ENCODE data around the gene PTPRCAP.

Gene PTPRCAP

GRCh38 chr11:67415501-67416304, 21.8 kb downstream of the PTPRCAP start, which contains the start of gene CARNS1:
Gene CARNS1 (plus strand): TSS chr11:67415678. CDS start chr11:67416200, 522 bp downstream.
- DNase-seq: no peak
- Histone ChIP-seq H3K27me3 (replicated peaks in 2 of 5; ENCODE audit: control insufficient read depth in 4 of 5, insufficient read depth in 5 of 5, low read length in 4 of 5) (no peaks in the 10 kb centered on the region), H3K4me1 (ENCODE audit: control extremely low read depth in 1 of 4, control insufficient read depth in 4 of 4, insufficient read depth in 4 of 4, low read length in 3 of 4) (peaks cover 0 to 89% (median 85%) of the 10 kb centered on the region in 4 experiments), H3K9me3 (ENCODE audit: control extremely low read depth in 1 of 5, control insufficient read depth in 4 of 5, insufficient read depth in 2 of 5, low read depth in 1 of 5, low read length in 4 of 5) (no peaks in the 10 kb centered on the region), H3K4me3 (ENCODE audit: control insufficient read depth in 1 of 7, extremely low read depth in 1 of 7, insufficient read depth in 4 of 7, low read depth in 2 of 7, low read length in 6 of 7) (peak within 1 kb of the TSS in 5 of 7 experiments; percentile 27 to 77 (median 58)), H3K27ac (ENCODE audit: insufficient read depth in 1 of 2, low read depth in 1 of 2, low read length in 2 of 2, poor library complexity in 1 of 2, severe bottlenecking in 2 of 2) (no peak within 1 kb of the TSS), H3K36me3 (ENCODE audit: control insufficient read depth in 4 of 4, insufficient read depth in 4 of 4, low read length in 3 of 4) (no peaks in the 10 kb centered on the region)
- 8% methylated on average over 24 of the region's 67 CpGs for WGBS (ENCODE audit: insufficient coverage)
- ChIA-PET POLR2A (no interaction called here), CTCF (interaction anchor here (1.0 to 6.4 kb wide), 2 partner anchors 13 to 52 kb away, joined by 3 to 60 read pairs; partner anchors contain the start of genes PPP1CA and TBC1D10C)

GRCh38 chr11:67413266-67413849, 24.1 kb downstream of the PTPRCAP start:
- WGBS (ENCODE audit: insufficient coverage): 89% methylated on average over 1 of the region's 2 CpGs
- no peak overlapping the region for H3K27ac ChIP-seq (ENCODE audit: insufficient read depth in 1 of 2, low read depth in 1 of 2, low read length in 2 of 2, poor library complexity in 1 of 2, severe bottlenecking in 2 of 2)

GRCh38 chr11:67412495-67413179, 24.8 kb downstream of the PTPRCAP start:
- POLR2A ChIA-PET: interaction anchor here (2.2 kb wide), 1 partner anchor 8 kb away, joined by 6 read pairs; no protein-coding TSS in a partner anchor
- no peak overlapping the region for H3K4me3 ChIP-seq (ENCODE audit: control insufficient read depth in 1 of 7, extremely low read depth in 1 of 7, insufficient read depth in 4 of 7, low read depth in 2 of 7, low read length in 6 of 7)
- CTCF ChIA-PET: interaction anchor here (0.6 to 3.1 kb wide), 9 partner anchors 9 to 232 kb away, joined by 3 to 17 read pairs (median 4); partner anchors contain the start of genes PPP1CA and TBC1D10C
- no peak overlapping the region for H3K27ac ChIP-seq (ENCODE audit: insufficient read depth in 1 of 2, low read depth in 1 of 2, low read length in 2 of 2, poor library complexity in 1 of 2, severe bottlenecking in 2 of 2)
- peaks cover 8 to 89% (median 85%) of the 10 kb centered on the region in 4 experiments for H3K4me1 ChIP-seq (ENCODE audit: control extremely low read depth in 1 of 4, control insufficient read depth in 4 of 4, insufficient read depth in 4 of 4, low read length in 3 of 4)
- no peak for DNase-seq
- no peaks in the 10 kb centered on the region for H3K9me3 ChIP-seq (ENCODE audit: control extremely low read depth in 1 of 5, control insufficient read depth in 4 of 5, insufficient read depth in 2 of 5, low read depth in 1 of 5, low read length in 4 of 5)
- H3K36me3 ChIP-seq (ENCODE audit: control insufficient read depth in 4 of 4, insufficient read depth in 4 of 4, low read length in 3 of 4): peaks cover 0 to 10% (median under 1%) of the 10 kb centered on the region in 4 experiments
- H3K27me3 ChIP-seq (replicated peaks in 2 of 5; ENCODE audit: control insufficient read depth in 4 of 5, insufficient read depth in 5 of 5, low read length in 4 of 5): no peaks in the 10 kb centered on the region
- WGBS (ENCODE audit: insufficient coverage): 80% methylated on average over 7 of the region's 9 CpGs

More at GRCh38 chr11:67413266-67413849, 24.1 kb downstream of the PTPRCAP start:
- Histone ChIP-seq H3K9me3 (ENCODE audit: control extremely low read depth in 1 of 5, control insufficient read depth in 4 of 5, insufficient read depth in 2 of 5, low read depth in 1 of 5, low read length in 4 of 5) (no peaks in the 10 kb centered on the region), H3K36me3 (ENCODE audit: control insufficient read depth in 4 of 4, insufficient read depth in 4 of 4, low read length in 3 of 4) (peaks cover 0 to 3% (median 0%) of the 10 kb centered on the region in 4 experiments), H3K4me3 (ENCODE audit: control insufficient read depth in 1 of 7, extremely low read depth in 1 of 7, insufficient read depth in 4 of 7, low read depth in 2 of 7, low read length in 6 of 7) (no peak overlapping the region), H3K4me1 (ENCODE audit: control extremely low read depth in 1 of 4, control insufficient read depth in 4 of 4, insufficient read depth in 4 of 4, low read length in 3 of 4) (peaks cover 3 to 89% (median 85%) of the 10 kb centered on the region in 4 experiments), H3K27me3 (replicated peaks in 2 of 5; ENCODE audit: control insufficient read depth in 4 of 5, insufficient read depth in 5 of 5, low read length in 4 of 5) (no peaks in the 10 kb centered on the region)
- CTCF ChIA-PET: interaction anchor here (0.8 to 3.1 kb wide), 7 partner anchors 9 to 231 kb away, joined by 3 to 17 read pairs (median 3); partner anchors contain the start of genes PPP1CA and TBC1D10C
- peak in 2 of 3 donors; percentile 53 to 73 for DNase-seq
- POLR2A ChIA-PET: interaction anchor here (2.2 kb wide), 1 partner anchor 8 kb away, joined by 6 read pairs; no protein-coding TSS in a partner anchor

- WGBS (ENCODE audit: insufficient coverage): 97% methylated on average over 6 of the region's 7 CpGs
These were observed 25.7 kb downstream of the PTPRCAP start for GRCh38 chr11:67411785-67412152.

GRCh38 chr11:67410984-67411784, 26.3 kb downstream of the PTPRCAP start:
- ChIA-PET POLR2A (interaction anchor here (2.2 kb wide), 1 partner anchor 10 kb away, joined by 6 read pairs; no protein-coding TSS in a partner anchor), CTCF (interaction anchor here (1.0 to 1.5 kb wide), 2 partner anchors 9 to 12 kb away, joined by 4 to 6 read pairs; partner anchors contain the start of gene PPP1CA)
- Histone ChIP-seq H3K27ac (ENCODE audit: insufficient read depth in 1 of 2, low read depth in 1 of 2, low read length in 2 of 2, poor library complexity in 1 of 2, severe bottlenecking in 2 of 2) (no peak overlapping the region), H3K9me3 (ENCODE audit: control extremely low read depth in 1 of 5, control insufficient read depth in 4 of 5, insufficient read depth in 2 of 5, low read depth in 1 of 5, low read length in 4 of 5) (no peaks in the 10 kb centered on the region), H3K4me1 (ENCODE audit: control extremely low read depth in 1 of 4, control insufficient read depth in 4 of 4, insufficient read depth in 4 of 4, low read length in 3 of 4) (peaks cover 8 to 89% (median 85%) of the 10 kb centered on the region in 4 experiments), H3K36me3 (ENCODE audit: control insufficient read depth in 4 of 4, insufficient read depth in 4 of 4, low read length in 3 of 4) (peaks cover 0 to 24% (median 5%) of the 10 kb centered on the region in 4 experiments), H3K27me3 (replicated peaks in 2 of 5; ENCODE audit: control insufficient read depth in 4 of 5, insufficient read depth in 5 of 5, low read length in 4 of 5) (no peaks in the 10 kb centered on the region), H3K4me3 (ENCODE audit: control insufficient read depth in 1 of 7, extremely low read depth in 1 of 7, insufficient read depth in 4 of 7, low read depth in 2 of 7, low read length in 6 of 7) (no peak overlapping the region)
- WGBS (ENCODE audit: insufficient coverage): 95% methylated on average over 11 of the region's 17 CpGs
- no peak for DNase-seq

More at GRCh38 chr11:67411785-67412152, 25.7 kb downstream of the PTPRCAP start:
- H3K36me3 ChIP-seq (ENCODE audit: control insufficient read depth in 4 of 4, insufficient read depth in 4 of 4, low read length in 3 of 4): peaks cover 0 to 19% (median 1%) of the 10 kb centered on the region in 4 experiments
- POLR2A ChIA-PET: interaction anchor here (2.2 kb wide), 1 partner anchor 9 kb away, joined by 6 read pairs; no protein-coding TSS in a partner anchor
- H3K4me3 ChIP-seq (ENCODE audit: control insufficient read depth in 1 of 7, extremely low read depth in 1 of 7, insufficient read depth in 4 of 7, low read depth in 2 of 7, low read length in 6 of 7): no peak overlapping the region
- CTCF ChIA-PET: interaction anchor here (1.0 to 2.6 kb wide), 3 partner anchors 8 to 12 kb away, joined by 4 to 10 read pairs (median 6); partner anchors contain the start of genes PPP1CA and TBC1D10C
- peaks cover 8 to 89% (median 85%) of the 10 kb centered on the region in 4 experiments for H3K4me1 ChIP-seq (ENCODE audit: control extremely low read depth in 1 of 4, control insufficient read depth in 4 of 4, insufficient read depth in 4 of 4, low read length in 3 of 4)
- no peaks in the 10 kb centered on the region for H3K9me3 ChIP-seq (ENCODE audit: control extremely low read depth in 1 of 5, control insufficient read depth in 4 of 5, insufficient read depth in 2 of 5, low read depth in 1 of 5, low read length in 4 of 5)
- no peak overlapping the region for H3K27ac ChIP-seq (ENCODE audit: insufficient read depth in 1 of 2, low read depth in 1 of 2, low read length in 2 of 2, poor library complexity in 1 of 2, severe bottlenecking in 2 of 2)
- DNase-seq: no peak
- no peaks in the 10 kb centered on the region for H3K27me3 ChIP-seq (replicated peaks in 2 of 5; ENCODE audit: control insufficient read depth in 4 of 5, insufficient read depth in 5 of 5, low read length in 4 of 5)

- 93% methylated on average over 9 of the region's 15 CpGs for WGBS (ENCODE audit: insufficient coverage)
- H3K4me1 ChIP-seq (ENCODE audit: control extremely low read depth in 1 of 4, control insufficient read depth in 4 of 4, insufficient read depth in 4 of 4, low read length in 3 of 4): peaks cover 8 to 90% (median 87%) of the 10 kb centered on the region in 4 experiments
- ChIA-PET POLR2A (no interaction called here), CTCF (no interaction called here)
- no peaks in the 10 kb centered on the region for H3K9me3 ChIP-seq (ENCODE audit: control extremely low read depth in 1 of 5, control insufficient read depth in 4 of 5, insufficient read depth in 2 of 5, low read depth in 1 of 5, low read length in 4 of 5)
- no peak overlapping the region for H3K4me3 ChIP-seq (ENCODE audit: control insufficient read depth in 1 of 7, extremely low read depth in 1 of 7, insufficient read depth in 4 of 7, low read depth in 2 of 7, low read length in 6 of 7)
- H3K27ac ChIP-seq (ENCODE audit: insufficient read depth in 1 of 2, low read depth in 1 of 2, low read length in 2 of 2, poor library complexity in 1 of 2, severe bottlenecking in 2 of 2): peak overlapping the region in 1 of 2 experiments; percentile 64
- no peak for DNase-seq
- peaks cover 0 to 32% (median 9%) of the 10 kb centered on the region in 4 experiments for H3K36me3 ChIP-seq (ENCODE audit: control insufficient read depth in 4 of 4, insufficient read depth in 4 of 4, low read length in 3 of 4)
- H3K27me3 ChIP-seq (replicated peaks in 2 of 5; ENCODE audit: control insufficient read depth in 4 of 5, insufficient read depth in 5 of 5, low read length in 4 of 5): no peaks in the 10 kb centered on the region
These were observed 27.1 kb downstream of the PTPRCAP start for GRCh38 chr11:67410369-67410831.
